ENCODE results near the gene PGAP1.
A peak's percentile ranks its signal among the peaks of the same experiment; 100 is the strongest.

Gene PGAP1

DNA sequence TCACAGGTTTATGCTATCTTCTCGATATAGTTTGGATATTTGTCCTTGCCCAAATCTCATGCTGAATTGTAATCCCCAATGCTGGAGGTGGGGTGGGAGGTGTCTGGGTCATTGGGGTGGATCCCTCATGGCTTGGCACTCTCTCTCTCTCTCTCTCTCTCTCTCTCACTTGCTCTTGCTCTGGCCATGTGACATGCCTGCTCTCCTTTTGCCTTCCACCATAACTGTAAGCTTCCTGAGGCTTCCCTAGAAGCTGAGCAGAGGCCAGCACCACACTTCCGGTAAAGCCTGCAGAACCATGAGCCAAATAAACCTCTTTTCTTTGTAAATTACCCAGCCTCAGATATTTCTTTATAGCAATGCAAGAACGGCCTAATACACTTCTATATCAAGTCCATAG, 41.3 kb upstream of the PGAP1 start:
- H3K4me3 ChIP-seq (replicated peaks in 1 of 2; ENCODE audit: low read depth in 2 of 2, low read length in 2 of 2): no peak overlapping the region
- TF ChIP-seq, protein P1, sequence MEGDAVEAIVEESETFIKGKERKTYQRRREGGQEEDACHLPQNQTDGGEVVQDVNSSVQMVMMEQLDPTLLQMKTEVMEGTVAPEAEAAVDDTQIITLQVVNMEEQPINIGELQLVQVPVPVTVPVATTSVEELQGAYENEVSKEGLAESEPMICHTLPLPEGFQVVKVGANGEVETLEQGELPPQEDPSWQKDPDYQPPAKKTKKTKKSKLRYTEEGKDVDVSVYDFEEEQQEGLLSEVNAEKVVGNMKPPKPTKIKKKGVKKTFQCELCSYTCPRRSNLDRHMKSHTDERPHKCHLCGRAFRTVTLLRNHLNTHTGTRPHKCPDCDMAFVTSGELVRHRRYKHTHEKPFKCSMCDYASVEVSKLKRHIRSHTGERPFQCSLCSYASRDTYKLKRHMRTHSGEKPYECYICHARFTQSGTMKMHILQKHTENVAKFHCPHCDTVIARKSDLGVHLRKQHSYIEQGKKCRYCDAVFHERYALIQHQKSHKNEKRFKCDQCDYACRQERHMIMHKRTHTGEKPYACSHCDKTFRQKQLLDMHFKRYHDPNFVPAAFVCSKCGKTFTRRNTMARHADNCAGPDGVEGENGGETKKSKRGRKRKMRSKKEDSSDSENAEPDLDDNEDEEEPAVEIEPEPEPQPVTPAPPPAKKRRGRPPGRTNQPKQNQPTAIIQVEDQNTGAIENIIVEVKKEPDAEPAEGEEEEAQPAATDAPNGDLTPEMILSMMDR (IDR thresholded peaks at IDR 0.05; ENCODE audit: low read depth, low read length): no peak
- DNase-seq (ENCODE audit: low read depth in 2 of 2): no peak

DNA sequence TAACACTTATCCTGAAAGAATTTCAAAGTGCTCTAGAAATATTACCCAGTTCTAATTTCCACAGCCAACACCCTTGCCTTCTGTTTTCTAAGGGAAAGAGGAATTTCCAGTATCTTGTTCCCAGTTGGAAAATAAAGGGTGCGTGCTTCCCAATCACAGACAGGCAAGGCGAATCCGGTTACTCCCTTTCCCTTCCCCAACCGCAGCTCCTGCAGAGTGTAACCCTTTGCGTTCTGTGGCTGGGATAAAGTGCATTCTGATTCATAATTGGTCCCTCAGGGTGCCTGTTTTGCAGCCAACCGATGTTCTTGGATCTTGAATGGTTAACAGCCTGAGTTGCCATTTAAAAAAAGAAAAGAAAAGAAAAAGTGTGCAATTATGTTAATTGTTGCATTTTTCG, 40.6 kb upstream of the PGAP1 start:
- peak; percentile 66 to 74 for DNase-seq (ENCODE audit: low read depth in 2 of 2)
- TF ChIP-seq, protein P1 (IDR thresholded peaks at IDR 0.05; ENCODE audit: low read depth, low read length): no peak
- H3K4me3 ChIP-seq (replicated peaks in 1 of 2; ENCODE audit: low read depth in 2 of 2, low read length in 2 of 2): peak overlapping the region in 1 of 2 donors; percentile 41

DNA sequence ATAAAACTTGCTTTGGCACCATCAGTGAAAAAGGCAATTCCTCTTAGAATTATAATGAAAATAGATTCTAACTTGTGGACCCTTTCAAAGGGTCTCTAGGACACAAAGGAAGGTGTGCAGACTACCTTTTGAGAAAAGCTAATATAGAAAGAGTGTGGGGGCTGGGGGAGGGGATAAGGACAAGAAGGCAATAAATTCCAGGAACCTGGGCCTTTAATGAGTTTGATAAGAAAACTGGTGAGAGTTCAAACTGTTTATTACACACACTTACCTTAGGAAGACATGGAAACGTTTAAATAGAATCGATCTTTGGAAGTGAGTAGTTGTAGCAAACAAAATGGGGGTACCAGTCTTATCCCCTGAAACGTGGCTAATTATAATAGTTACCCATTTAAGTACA, 39.6 kb upstream of the PGAP1 start:
- TF ChIP-seq, protein P1 (IDR thresholded peaks at IDR 0.05; ENCODE audit: low read depth, low read length): no peak
- DNase-seq (ENCODE audit: low read depth in 2 of 2): no peak
- no peak overlapping the region for H3K4me3 ChIP-seq (replicated peaks in 1 of 2; ENCODE audit: low read depth in 2 of 2, low read length in 2 of 2)

DNA sequence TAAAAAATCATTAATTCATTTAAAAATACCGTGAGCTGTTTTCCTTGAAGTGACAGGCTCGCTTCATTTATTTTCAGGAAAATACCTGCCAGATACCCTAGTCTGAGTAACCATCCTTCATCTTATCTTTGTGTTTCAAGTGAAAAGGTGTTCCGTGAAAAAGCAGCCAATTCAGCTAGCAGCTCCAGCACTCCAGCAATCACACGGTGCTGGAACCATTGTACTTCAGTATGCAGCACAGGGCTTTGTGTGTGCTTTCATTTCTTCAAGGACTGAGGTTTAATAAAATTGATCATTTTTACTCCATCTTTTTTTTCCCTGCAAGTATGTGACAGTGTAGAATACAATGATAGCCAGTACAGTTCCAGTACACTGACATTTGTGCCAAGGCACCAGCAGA, 39.1 kb upstream of the PGAP1 start:
- TF ChIP-seq, protein P1 (IDR thresholded peaks at IDR 0.05; ENCODE audit: low read depth, low read length): no peak
- H3K4me3 ChIP-seq (replicated peaks in 1 of 2; ENCODE audit: low read depth in 2 of 2, low read length in 2 of 2): no peak overlapping the region
- DNase-seq (ENCODE audit: low read depth in 2 of 2): no peak

DNA sequence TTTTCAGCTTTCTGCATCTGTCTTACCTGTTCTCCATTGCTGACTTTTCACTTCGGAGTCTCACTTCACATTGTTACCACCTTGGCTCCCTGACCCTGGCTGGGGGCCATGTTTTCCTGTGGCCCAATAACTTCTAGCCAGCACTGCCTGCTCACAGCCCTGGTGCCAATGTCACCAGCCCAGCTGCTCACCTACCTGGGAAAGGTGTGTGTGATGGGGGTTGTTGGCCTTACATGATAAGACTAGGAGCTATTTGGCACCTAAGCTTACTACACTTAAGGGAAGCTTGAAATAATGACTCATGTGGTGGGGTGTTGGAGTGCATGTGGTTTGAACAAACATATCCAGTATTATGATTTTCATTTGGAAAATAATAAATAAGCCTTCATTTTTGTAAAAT, 37.5 kb upstream of the PGAP1 start:
- no peak for DNase-seq (ENCODE audit: low read depth in 2 of 2)
- H3K4me3 ChIP-seq (replicated peaks in 1 of 2; ENCODE audit: low read depth in 2 of 2, low read length in 2 of 2): no peak overlapping the region
- TF ChIP-seq, protein P1 (IDR thresholded peaks at IDR 0.05; ENCODE audit: low read depth, low read length): no peak

DNA sequence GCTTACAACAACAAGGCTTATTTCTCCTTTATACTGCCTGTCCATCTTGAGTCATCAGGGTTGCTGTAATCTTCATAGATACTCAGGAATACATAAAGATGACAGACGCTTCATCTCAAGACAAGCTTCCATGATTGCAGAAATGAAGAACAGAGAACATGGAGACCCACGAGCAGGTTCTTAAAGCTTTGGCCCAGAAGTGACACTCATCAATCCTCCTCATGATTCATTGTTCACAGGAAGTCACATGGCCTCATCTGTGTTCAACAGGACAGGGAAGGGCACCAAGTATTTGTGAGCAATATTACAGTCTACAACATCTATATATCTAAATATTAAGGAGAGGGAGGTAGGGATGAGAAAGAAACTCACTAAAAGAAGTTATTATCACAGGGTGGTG, 36.5 kb upstream of the PGAP1 start:
- TF ChIP-seq, protein P1 (IDR thresholded peaks at IDR 0.05; ENCODE audit: low read depth, low read length): no peak
- DNase-seq (ENCODE audit: low read depth in 2 of 2): no peak
- H3K4me3 ChIP-seq (replicated peaks in 1 of 2; ENCODE audit: low read depth in 2 of 2, low read length in 2 of 2): no peak overlapping the region

DNA sequence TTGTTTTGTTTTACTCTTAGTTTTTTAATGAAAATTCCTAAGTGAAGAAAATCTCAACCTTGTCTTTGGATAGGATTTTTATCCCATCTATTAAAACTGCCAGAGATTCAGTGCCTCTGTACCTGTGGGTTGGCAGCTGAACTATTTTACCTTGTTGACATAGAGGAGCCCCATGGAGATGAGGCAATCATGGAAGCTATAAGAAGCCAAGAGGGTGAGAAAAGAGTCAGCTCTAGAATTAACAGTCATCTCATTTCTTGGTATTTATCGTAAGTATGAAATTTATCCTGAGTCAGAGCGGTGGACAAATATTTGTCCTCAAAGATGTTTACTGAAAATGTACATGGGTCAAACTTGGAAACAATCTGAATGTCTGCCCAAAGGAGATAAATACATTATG, 35.8 kb upstream of the PGAP1 start:
- no peak overlapping the region for H3K4me3 ChIP-seq (replicated peaks in 1 of 2; ENCODE audit: low read depth in 2 of 2, low read length in 2 of 2)
- TF ChIP-seq, protein P1 (IDR thresholded peaks at IDR 0.05; ENCODE audit: low read depth, low read length): no peak
- DNase-seq (ENCODE audit: low read depth in 2 of 2): no peak
